Measurements from ENCODE around the gene SEC62.

SEC62 gene

GRCh38 chr3:170033489-170033888 is 66.9 kb downstream of the SEC62 start:
- Histone ChIP-seq H3K4me3 (no peak overlapping the region), H3K27ac (no peak overlapping the region)
- no peak for TF ChIP-seq CTCF (IDR thresholded peaks at IDR 0.05)
- DNase-seq (ENCODE audit: low spot score): no peak

- TF ChIP-seq CTCF (IDR thresholded peaks at IDR 0.05): peak; percentile 39
- Histone ChIP-seq H3K27ac (no peak within 1 kb of the TSS), H3K4me3 (peak within 1 kb of the TSS; percentile 85)
- no peak for DNase-seq (ENCODE audit: low spot score)
Observed at GRCh38 chr3:170037463-170038433, 71.1 kb downstream of the SEC62 start, which contains the start of gene GPR160. TSS of gene GPR160 (plus strand) at chr3:170037995. CDS start at chr3:170083973, 45,978 bp downstream.

GRCh38 chr3:170038434-170039110 is 72.0 kb downstream of the SEC62 start:
- H3K4me3 ChIP-seq: peak overlapping the region; percentile 85
- no peak overlapping the region for H3K27ac ChIP-seq
- no peak for DNase-seq (ENCODE audit: low spot score)
- TF ChIP-seq CTCF (IDR thresholded peaks at IDR 0.05): no peak

DNA sequence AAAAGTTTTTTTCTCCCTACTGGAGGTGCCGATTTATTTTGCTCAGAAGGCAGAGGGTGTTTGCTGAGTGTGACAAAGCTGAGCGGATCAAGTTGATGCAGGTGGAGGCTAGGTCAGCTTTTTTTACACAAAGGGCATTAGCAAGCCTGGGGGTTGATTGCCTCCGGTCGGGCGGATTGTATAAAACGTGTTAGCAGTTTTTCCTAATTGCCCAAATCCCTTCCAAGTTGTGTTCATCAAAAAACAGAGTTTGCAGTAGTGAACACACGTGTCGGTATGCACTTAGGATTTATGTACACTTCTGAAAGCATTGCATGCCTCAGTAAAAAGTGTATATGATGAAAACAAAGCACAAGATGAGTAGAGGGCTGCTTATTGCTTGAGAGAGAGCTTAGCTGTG is 73.8 kb downstream of the SEC62 start:
- DNase-seq (ENCODE audit: low spot score): no peak
- H3K4me3 ChIP-seq: no peak overlapping the region

DNA sequence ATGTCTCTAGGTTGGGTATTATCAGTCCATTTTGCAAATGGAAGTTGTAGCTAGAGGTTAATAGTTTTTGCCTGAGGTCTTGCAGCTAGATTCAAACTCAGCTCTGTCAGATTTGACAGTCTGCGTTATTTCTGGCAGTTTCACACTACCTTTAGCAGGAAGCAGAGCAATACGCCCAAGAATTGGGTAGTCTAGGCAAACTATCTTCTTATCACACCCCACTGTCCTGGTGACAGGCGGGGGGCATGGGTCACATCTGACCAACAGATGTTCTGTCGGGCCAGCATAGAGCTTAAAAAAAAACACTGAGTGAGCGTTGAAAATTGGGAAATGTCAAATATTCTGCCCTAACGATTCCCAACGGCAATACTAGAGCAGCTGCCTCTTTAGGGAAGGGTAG is 76.9 kb downstream of the SEC62 start:
- no peak overlapping the region for H3K4me3 ChIP-seq
- no peak for TF ChIP-seq CTCF (IDR thresholded peaks at IDR 0.05)
- no peak for DNase-seq (ENCODE audit: low spot score)
- no peak overlapping the region for H3K27ac ChIP-seq

More for the DNA sequence above, 73.8 kb downstream of the SEC62 start:
- H3K27ac ChIP-seq: no peak overlapping the region
- no peak for TF ChIP-seq CTCF (IDR thresholded peaks at IDR 0.05)

DNA sequence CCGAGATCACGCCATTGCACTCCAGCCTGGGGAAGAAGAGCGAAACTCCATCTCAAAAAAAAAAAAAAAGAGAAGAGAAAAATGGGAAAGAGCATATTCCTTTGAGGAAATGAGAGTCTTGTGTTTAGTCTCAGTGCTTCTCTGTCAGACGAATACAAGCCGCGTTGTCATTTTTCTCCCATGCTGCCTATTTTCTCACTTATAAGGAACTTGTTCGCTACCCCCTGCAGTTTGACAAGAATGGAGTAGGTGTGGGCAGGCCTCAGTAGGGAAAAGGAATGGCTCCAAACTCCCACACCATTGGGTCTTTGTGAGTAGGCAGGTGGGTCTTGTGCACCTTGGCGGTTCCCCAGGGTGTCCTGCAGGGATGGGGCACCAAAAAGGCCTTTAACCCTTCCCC is 77.7 kb downstream of the SEC62 start:
- Histone ChIP-seq H3K4me3 (no peak overlapping the region), H3K27ac (peak overlapping the region in 1 of 2 donors; percentile 16)
- no peak for TF ChIP-seq CTCF (IDR thresholded peaks at IDR 0.05)
- no peak for DNase-seq (ENCODE audit: low spot score)

All from coronary artery (tissue), 2 donors.